NK-92 (cell line): ENCODE measurements around the gene PAMR1.

Experiments
- DNase-seq: peaks from one replicate; lab custom pipeline; 2025; ENCODE audit not compliant: unreplicated experiment; lab: John Stamatoyannopoulos, UW

Gene PAMR1

DNA sequence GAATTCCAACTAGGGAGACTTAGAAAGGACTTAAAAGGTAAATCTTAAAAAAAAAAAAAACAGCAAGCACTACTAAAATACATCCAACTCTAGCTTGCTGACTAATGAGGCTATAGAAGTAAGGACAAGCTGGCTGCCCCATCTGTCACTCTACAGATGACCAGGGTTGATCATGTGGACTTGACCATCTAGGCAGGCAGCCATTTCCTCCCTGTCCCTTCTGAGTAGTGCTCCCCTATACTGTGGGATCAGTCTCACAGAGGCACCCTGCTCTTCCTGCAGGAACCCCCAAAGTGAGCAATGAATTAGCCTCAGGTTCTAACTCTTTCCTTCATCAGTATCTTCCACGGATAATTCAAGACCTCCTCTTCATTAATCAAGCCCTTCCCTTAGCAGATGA, 118.4 kb downstream of the PAMR1 start:
- no peak for DNase-seq

DNA sequence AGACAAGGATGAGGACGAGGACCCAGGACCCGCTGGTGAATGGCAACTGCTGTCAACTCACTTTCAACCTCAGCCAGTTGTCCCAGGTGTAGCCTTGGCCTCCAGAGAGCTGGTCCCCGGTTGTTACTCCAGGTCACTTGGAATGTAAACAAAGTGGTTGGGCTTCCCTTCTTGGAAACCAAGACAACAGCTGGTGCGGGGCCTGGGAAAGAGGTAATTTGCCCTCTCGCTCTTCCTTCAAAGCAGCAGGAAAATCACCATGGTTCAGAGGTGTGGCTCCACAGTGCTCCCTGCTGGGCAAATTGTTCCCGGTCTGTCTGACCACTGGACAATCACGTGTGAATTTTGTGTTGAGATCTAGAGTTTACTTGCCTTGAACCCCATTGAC, 121.0 kb downstream of the PAMR1 start:
- DNase-seq: no peak

DNA sequence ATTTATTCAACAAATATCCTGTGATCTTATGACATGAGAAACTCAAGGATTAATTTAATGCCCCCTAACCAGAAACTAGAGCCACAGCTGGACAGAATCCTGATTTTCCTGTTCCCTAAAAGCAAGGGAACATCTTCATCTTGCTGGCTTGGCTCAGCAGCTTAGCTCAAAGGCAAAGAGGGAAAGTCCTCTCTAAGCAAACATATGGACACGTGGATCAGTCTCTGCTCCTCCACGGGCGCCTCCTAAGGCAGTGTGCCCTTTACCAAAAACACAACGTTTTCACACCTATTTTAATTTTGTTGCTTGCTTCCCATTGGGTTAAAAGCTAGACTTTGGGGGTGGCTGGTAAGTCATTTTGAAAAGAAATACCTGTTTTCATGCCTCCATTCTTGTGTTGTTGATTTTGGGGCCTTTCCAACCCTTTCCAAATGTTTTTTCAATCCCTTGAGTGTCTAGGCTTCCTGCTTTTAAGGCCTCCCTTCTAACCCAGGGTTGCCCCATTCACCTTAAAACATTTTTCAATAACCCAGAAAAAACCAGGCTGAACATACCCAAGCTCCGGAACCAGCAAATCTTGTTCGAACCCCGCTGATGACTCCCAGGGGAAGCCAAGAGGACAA, 121.5 kb downstream of the PAMR1 start:
- no peak for DNase-seq

DNA sequence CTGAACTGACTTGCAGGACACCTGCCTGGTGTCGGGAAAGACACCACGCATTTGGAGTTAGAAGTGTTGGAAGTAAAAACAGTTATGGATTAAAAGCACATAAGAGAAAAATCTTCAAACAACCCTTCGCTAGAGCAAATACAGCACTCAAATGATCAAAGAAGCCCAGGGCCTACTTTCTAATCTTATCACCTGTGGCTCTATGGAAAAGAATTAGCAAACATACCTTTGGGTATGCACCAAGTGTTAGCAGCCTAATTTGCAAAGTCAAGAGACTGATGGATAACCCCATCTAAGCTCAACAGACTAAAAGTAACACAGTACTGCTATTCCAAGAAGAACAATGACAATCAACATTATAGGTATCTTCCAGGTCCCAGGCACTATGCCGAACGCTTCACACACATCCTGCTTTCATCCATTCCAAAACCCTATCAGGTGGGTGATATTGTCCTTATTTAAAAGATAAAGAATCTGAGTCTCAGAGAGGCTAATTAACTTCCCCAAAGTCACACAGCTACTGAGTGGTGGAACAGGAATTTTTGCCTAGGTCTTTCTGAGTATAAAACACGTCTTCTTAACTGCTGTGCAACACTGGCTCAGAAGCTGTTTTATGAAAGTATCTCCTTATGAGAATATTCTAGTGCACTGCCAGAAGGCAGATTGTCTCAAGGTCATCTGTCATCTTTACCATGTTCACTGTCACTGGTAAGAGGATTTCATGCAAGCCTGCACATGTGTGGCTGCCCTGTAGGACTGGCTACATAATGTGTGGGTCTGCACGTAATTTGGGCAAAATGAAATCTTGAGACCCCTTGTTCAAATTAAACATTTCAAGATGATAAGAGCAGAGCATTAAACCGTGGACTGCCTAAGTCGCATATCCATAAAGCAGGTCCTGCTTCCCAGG, 122.4 kb downstream of the PAMR1 start:
- no peak for DNase-seq

DNA sequence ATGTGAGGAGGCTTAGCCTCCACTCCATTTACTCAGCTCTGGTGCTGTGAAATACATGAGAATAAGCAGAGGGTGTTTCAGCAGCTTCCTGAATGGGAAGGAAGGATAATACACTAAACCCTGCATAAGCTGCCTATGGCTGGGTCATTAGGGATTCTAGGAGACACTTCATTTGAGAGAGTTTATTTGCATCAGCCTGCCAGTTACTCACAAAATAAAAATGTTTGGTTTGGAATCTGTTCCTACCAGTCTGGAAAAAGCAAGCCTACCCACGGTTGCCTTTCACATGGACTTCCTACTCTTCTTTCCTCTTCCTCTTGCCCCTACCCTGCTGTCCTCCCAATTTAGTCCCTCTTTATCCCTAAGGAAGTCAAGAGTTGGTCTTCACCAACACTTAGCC, 126.5 kb downstream of the PAMR1 start:
- no peak for DNase-seq

DNA sequence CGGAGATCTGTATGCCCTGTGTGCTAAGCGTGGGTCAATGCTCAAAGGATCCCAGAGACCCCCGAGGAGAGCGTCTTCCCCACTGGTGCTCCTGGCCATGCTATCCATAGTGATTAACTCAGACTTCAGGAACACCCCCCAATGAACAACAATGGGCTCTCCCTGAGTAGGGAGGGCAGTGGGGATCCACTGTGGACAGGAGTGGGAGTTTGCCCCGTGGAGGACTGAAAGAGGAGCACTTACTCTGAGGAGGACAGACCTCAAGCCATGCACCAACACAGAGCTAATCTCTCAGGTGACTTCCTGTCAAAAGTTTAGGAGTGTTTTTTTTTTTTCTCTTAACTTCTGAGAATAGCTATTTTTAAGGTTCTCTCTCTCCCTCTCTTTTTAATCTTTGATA, 130.5 kb downstream of the PAMR1 start:
- DNase-seq: no peak

DNA sequence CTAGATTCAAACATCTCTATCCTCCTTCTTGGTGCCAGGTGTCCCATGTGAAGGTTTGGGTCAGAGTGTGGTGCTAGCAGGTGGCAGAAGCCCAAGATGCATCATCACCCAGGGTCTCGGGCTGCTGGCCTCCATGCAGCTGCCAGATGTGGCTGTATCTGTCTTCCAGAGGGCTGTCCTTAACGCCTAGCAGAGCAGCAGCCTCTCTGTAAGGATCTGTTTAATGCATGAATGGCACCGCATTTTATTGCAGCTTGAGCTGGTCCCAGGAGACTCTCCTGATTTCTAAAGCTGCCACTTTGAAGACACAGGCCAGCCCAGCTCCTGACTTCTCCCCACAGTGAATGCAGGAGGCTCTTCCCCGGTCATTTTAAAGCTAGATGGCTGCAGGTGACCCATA, 132.3 kb downstream of the PAMR1 start:
- no peak for DNase-seq

DNA sequence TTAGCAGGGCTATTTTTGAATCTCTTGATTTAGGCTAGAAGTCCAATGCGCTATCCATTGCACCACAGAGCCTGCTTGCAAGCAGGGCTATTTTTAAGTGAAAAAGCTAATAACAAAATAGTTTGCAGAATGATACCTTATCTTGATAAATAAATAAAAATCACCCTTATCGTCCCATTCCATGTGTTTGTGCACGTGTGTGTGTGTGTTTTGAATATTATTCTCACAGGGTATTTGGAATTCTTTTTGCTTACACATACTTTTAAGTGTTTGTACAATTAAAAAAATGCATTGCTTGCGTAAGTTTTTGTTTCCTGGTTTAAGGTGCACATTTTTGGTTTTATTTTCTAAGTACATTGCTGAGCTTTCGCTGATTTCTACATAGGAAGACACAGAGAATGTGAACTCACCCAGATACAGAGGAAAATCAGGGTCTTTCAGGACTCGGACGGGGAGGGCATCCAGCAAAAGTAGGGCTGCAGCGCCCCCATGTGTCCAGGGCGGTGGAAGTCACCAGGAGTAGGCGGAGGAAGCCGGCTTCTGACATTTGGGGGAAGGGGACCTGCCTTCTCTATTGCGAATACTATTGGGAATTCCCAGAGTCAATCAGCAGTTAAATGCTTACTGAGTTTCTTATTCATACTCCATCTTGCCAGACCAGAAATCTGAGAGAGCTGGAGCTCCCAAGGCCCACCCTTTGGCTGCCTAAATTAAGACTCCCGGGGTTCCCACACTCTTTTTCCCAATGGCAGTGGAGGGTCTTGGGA, 133.3 kb downstream of the PAMR1 start:
- DNase-seq: no peak

DNA sequence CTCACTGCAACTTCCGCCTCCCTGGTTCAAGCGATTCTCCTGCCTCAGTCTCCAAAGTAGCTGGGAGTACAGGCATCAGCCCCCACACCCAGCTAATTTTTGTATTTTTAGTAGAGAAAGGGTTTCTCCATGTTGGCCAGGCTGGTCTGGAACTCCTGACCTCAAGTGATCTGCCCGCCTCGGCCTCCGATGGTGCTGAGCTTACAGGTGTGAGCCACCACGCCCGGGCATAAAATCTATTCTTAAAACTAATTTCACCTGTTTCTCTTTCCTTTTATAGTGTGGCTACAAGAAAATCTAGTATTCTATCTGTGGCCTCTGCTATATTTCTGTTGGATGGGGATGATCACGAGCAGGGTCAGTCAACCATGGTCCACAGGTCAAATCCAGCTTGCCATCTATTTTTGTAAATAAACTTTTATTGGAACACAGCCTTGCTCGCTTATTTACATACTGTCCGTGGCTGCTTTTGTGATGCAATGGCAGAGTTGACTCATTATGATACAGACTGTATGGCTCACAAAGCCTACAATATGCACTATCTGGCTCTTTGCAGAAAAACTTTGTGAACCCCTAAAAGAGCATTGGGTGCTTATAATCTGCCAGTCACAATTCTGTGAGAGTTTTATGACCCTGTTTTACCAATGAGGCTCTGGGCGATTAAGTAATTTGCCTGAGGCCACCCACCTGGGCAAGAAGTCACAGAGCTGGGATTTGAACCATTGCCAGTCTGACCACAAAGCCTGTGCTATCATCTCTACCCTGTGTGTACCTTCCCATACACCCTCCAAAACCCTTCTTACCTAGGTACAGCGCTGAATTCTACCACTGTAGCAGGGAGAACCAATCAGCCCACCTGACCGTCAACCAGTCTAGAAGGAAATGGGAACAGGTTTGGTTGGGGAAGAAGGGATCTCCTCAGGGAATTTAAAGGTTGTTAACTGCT, 134.4 kb downstream of the PAMR1 start:
- no peak for DNase-seq

DNA sequence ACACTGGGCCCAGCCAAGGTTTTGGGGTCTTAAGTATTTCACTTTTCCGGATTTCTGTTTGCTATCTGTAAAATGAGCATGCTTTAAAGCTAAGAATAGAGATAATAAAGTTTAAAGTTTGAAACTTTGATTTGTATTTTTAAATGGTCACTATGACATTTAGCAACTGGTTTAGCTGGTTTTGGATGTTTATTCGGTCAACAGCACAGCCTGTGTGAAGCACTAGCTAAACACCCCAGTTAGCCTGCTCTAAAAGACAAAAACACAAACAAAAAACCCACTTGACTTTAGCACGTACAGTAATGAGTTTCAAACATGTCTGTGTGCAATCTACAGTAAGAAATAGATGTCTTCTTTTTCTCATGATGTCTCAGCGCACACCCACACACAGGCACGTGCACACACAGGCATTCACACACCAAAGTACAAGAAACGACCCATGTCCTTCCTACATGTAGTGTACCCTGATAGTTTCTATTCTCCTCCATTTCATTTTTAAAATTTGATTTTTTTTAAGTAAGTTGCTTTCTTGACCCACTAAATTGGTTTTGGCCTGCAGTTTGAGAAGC, 135.4 kb downstream of the PAMR1 start:
- DNase-seq: no peak

DNA sequence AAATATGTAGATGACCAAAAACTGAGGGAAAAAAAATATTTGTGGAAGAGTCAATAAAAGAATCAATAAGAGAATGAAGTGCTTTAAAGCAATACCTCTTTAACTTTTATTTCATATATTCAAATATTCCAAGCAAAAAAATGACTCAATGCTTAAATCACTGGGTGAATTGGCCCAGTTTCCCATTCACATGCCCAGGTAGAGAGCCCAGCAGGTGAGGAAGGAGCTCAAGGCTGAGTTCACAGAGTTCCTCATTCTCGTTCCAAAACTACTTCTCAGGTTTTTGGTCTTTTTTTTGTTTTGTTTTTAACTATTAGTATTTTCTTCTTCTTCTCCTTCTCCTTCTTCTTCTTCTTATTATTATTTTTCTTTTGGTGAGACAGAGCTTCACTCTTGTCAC, 136.3 kb downstream of the PAMR1 start:
- no peak for DNase-seq

DNA sequence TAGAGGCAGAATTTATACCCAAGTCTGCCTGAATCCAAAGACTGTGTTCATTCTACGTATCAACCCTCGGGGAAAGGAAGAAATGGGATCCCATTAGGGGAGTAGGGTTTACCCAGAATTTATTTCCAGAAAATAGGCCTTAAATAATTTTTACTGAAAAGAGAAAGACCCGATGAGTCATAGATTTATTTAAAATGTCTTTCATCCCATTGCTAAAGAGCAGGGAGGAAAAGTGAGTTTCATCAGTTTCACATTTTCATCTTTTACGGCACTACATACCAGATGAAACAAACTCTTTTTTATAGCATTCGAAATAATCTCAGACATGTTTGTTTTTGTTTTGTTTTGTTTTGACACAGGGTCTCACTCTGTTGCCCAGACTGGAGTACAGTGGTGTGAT, 137.4 kb downstream of the PAMR1 start:
- no peak for DNase-seq

DNA sequence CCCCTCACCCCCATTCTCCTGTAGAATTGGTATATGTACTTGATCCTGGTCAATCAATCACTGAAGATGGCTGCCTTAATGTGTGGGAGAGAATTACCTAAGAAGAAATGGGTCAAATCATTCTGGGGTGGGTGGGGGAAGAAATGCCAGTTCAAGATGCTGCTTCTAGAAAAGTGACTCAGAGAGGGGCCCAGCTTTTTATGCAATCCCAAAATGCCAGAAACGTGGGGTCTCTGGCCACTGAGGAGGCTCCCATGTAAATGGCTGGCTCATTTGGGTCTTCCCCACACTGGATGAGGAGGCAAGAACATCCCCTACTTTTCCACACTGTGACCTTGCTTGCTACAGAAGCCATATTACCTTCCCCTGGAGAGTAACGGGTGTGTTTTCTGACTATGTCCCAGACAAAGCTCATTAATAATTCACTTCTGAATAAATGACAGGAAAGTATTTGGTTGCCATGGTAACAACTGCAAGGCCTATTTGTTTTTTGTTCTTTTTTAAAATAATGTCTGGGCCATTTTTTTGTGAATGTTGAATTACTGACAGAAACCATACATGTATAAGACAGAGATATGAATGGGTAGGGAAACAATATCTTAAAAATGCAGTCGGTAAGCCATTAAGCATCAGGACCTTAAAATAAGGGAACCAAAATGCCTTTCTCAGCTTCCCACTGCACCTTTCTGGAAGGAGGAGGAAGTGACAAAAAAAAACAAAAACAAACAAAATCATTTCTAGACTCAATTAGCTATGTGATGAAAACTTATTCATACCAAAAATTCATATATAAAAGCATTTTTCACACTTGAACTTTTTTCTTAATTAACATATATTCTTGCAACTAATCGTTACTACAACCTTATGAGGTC, 138.1 kb downstream of the PAMR1 start:
- DNase-seq: no peak

DNA sequence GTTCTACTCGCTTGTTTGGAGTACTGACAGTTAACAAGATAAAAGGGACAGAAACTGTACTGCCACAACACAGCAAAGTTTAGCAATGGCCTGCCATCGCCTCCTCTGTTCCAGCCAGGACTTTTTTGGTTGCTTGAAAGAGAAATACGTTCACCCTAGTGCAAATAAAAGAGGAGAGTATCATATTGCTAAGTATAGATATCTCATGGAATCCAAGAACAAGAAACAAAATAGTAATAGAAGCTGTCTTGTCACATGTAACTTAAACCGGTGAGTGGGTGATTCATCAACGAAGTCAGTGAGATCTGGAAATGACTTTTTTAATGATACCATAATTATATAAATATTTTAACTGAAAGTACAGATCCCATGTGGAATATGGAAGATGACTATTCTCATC, 141.5 kb downstream of the PAMR1 start:
- no peak for DNase-seq
